NB4 (cell line): ENCODE measurements around the gene FOXC2.

ENCODE experiments used
- DNase-seq: peaks from one replicate; pipeline ENCODE4 v3.0.0; 2010; ENCODE audit warnings: low read depth
- H3K4me3 ChIP-seq: one replicate; pipeline ENCODE4 v1.5.1; 2011; ENCODE audit warnings: mild to moderate bottlenecking, low read depth, low read length, moderate library complexity
- CTCF ChIP-seq: IDR thresholded peaks from one replicate; pipeline ENCODE4 v1.5.1; 2012; ENCODE audit warnings: low read depth, low read length
- MAX ChIP-seq: IDR thresholded peaks from 2 replicates; pipeline ENCODE4 v1.6.1; 2011; ENCODE audit warnings: low read depth, low read length
- MYC ChIP-seq: IDR thresholded peaks from 2 replicates; pipeline ENCODE4 v1.6.1; 2011; ENCODE audit warnings: low read depth, low read length
- POLR2A ChIP-seq: IDR thresholded peaks from 2 replicates; pipeline ENCODE4 v1.6.1; 2011; ENCODE audit warnings: mild to moderate bottlenecking; ENCODE audit not compliant: insufficient read length; ENCODE audit errors: extremely low read depth

FOXC2 gene

GRCh38 chr16:86520317-86521210 lies 46.1 kb upstream of the FOXC2 start:
- peak; percentile 86 for DNase-seq
- TF ChIP-seq POLR2A (no peak), MYC (no peak; the same call in 1 of the 2 replicates), CTCF (no peak), MAX (peak; percentile 93)
- no peak overlapping the region for H3K4me3 ChIP-seq

GRCh38 chr16:86521236-86522197 lies 45.1 kb upstream of the FOXC2 start:
- no peak overlapping the region for H3K4me3 ChIP-seq
- TF ChIP-seq CTCF (peak; percentile 50), MYC (no peak)
- peak; percentile 74 for DNase-seq

- DNase-seq: no peak
- no peak for TF ChIP-seq MYC
- TF ChIP-seq POLR2A: no peak
- no peak for TF ChIP-seq CTCF
- no peak for TF ChIP-seq MAX
- no peak overlapping the region for H3K4me3 ChIP-seq
Measured at GRCh38 chr16:86522634-86523033, 44.0 kb upstream of the FOXC2 start.

- peak; percentile 34 for DNase-seq
- H3K4me3 ChIP-seq: no peak overlapping the region
- TF ChIP-seq MAX: no peak
- TF ChIP-seq MYC: no peak
- no peak for TF ChIP-seq CTCF
- no peak for TF ChIP-seq POLR2A
Measured at GRCh38 chr16:86523166-86523740, 43.4 kb upstream of the FOXC2 start.

- TF ChIP-seq POLR2A: no peak
- TF ChIP-seq CTCF: no peak
- TF ChIP-seq MYC: no peak
- no peak for TF ChIP-seq MAX
- DNase-seq: no peak
- H3K4me3 ChIP-seq: no peak overlapping the region
Measured at GRCh38 chr16:86524029-86524428, 42.6 kb upstream of the FOXC2 start.
